B cell (primary cell): Measurements from ENCODE around the gene RAD23B. TPM values are rescaled to one million over a fixed set of nuclear protein-coding genes. Genes with fewer than 3 reads are reported as not detected.

Experiments used
- ATAC-seq: fragments of 200-7000 bp; cut with Tn5 transposase; one replicate; pipeline ENCODE4 v1.10.0; 2021; ENCODE audit warnings: low read depth, mild to moderate bottlenecking, moderate number of reproducible peaks, moderate library complexity
- CTCF ChIA-PET: fragments of 350-600 bp; sonication (Branson Sonifier 250); formaldehyde crosslinking; loops from one replicate; lab custom pipeline; 2021; ENCODE audit warnings: antibody characterized with exemption, inconsistent platforms; lab: Charles Lee
- POLR2A ChIA-PET: fragments of 350-600 bp; sonication (Branson Sonifier 250); formaldehyde crosslinking; loops from one replicate; lab custom pipeline; 2021; ENCODE audit warnings: antibody characterized with exemption; lab: Charles Lee
- DNase-seq: peaks from one replicate; pipeline ENCODE4 v3.0.0; 2013
- H2AFZ ChIP-seq: 2 replicates; pipeline ENCODE4 v1.6.1; 2012; ENCODE audit warnings: mild to moderate bottlenecking, low read depth, low read length; ENCODE audit not compliant: insufficient read depth, poor library complexity, severe bottlenecking
- H3K27ac ChIP-seq, 2 donors: 1 replicate in 1 of 2; 2 replicates in 1 of 2; pipeline ENCODE4 v1.5.1; 2012 to 2013; ENCODE audit warnings: low read length in 2 of 2, mild to moderate bottlenecking in 2 of 2, moderate library complexity in 1 of 2
- H3K27me3 ChIP-seq, 4 experiments: fragments of 200-600 bp in 1 of 4; sonication (generic) in 1 of 4; replicated peaks in 1 of 4; 1 replicate in 2 of 4; 2 replicates in 2 of 4; pipeline versions ENCODE4 v1.6.1 to v1.7.0; 2013 to 2016; ENCODE audit warnings: low read length in 3 of 4, mild to moderate bottlenecking in 2 of 4, mixed read lengths in 1 of 4, moderate library complexity in 1 of 4; ENCODE audit not compliant: insufficient read depth in 4 of 4, control insufficient read depth in 3 of 4; ENCODE audit errors: control extremely low read depth in 1 of 4
- H3K36me3 ChIP-seq, 2 experiments: replicated peaks in 1 of 2; 1 replicate in 1 of 2; 2 replicates in 1 of 2; pipeline versions ENCODE4 v1.6.1 to v1.7.1; 2013; ENCODE audit warnings: low read length in 1 of 2; ENCODE audit not compliant: insufficient read depth in 2 of 2, control insufficient read depth in 1 of 2; ENCODE audit errors: control extremely low read depth in 1 of 2, extremely low read depth in 1 of 2
- H3K4me1 ChIP-seq, 2 donors: fragments of 200-600 bp in 1 of 2; sonication (generic) in 1 of 2; 1 replicate in 1 of 2; 2 replicates in 1 of 2; pipeline versions ENCODE4 v1.5.1 to v1.6.1; 2013 to 2017; ENCODE audit warnings: low read length in 2 of 2; ENCODE audit not compliant: control insufficient read depth in 2 of 2, insufficient read depth in 2 of 2
- H3K4me2 ChIP-seq: replicated peaks from 2 replicates; pipeline ENCODE3; 2012; ENCODE audit warnings: mild to moderate bottlenecking, low read depth, low read length; ENCODE audit not compliant: poor library complexity, severe bottlenecking
- H3K4me3 ChIP-seq, 5 experiments: fragments of 200-600 bp in 1 of 5; sonication (generic) in 1 of 5; 1 replicate in 3 of 5; 2 replicates in 2 of 5; pipeline versions ENCODE4 v1.5.1 to v1.7.0; 2011 to 2016; ENCODE audit warnings: low read length in 4 of 5, mild to moderate bottlenecking in 4 of 5, low read depth in 2 of 5, control low read depth in 1 of 5, moderate library complexity in 1 of 5; ENCODE audit not compliant: insufficient read depth in 1 of 5; ENCODE audit errors: control extremely low read depth in 1 of 5, extremely low read depth in 1 of 5
- H3K79me2 ChIP-seq: fragments of 200-600 bp; sonication (generic); one replicate; pipeline ENCODE4 v1.6.0; 2016; ENCODE audit warnings: low read length; ENCODE audit not compliant: control insufficient read depth, insufficient read depth
- H3K9ac ChIP-seq: fragments of 200-600 bp; sonication (generic); 2 replicates; pipeline ENCODE4 v1.6.1; 2017; ENCODE audit warnings: mild to moderate bottlenecking, low read length, moderate library complexity
- H3K9me3 ChIP-seq, 3 donors: one replicate each; pipeline versions ENCODE4 v1.6.1 to v1.7.1; 2013; ENCODE audit warnings: low read length in 2 of 3; ENCODE audit not compliant: control insufficient read depth in 2 of 3, insufficient read depth in 1 of 3; ENCODE audit errors: control extremely low read depth in 1 of 3
- H4K20me1 ChIP-seq: 2 replicates; pipeline ENCODE4 v1.6.0; 2012; ENCODE audit warnings: mild to moderate bottlenecking, low read length; ENCODE audit not compliant: insufficient read depth, control insufficient read depth, poor library complexity, severe bottlenecking
- H3K27ac Mint-ChIP-seq: one replicate; pipeline ENCODE4 v1.8.0; 2021; ENCODE audit warnings: mixed read lengths
- H3K27me3 Mint-ChIP-seq: one replicate; pipeline ENCODE4 v1.8.0; 2021; ENCODE audit warnings: mixed read lengths
- H3K4me1 Mint-ChIP-seq: one replicate; pipeline ENCODE4 v1.8.0; 2021; ENCODE audit warnings: mixed read lengths
- H3K4me3 Mint-ChIP-seq: one replicate; pipeline ENCODE4 v1.8.0; 2021; ENCODE audit warnings: mixed read lengths
- H3K9me3 Mint-ChIP-seq: one replicate; pipeline ENCODE4 v1.8.0; 2022; ENCODE audit warnings: mixed read lengths; ENCODE audit not compliant: insufficient read depth
- CTCF ChIP-seq: fragments of 200-600 bp; IDR thresholded peaks from one replicate; pipeline ENCODE4 v1.8.0; 2022; ENCODE audit warnings: antibody characterized with exemption, mild to moderate bottlenecking
- EZH2 ChIP-seq: IDR thresholded peaks from 2 replicates; pipeline ENCODE4 v1.6.1; 2012; ENCODE audit warnings: borderline replicate concordance, low read depth, mild to moderate bottlenecking, moderate library complexity, low read length; ENCODE audit not compliant: insufficient read depth, poor library complexity, severe bottlenecking
- WGBS: methylation state at CpG from one replicate; pipeline ENCODE4 v1.1.5; 2013; ENCODE audit warnings: missing lambda C conversion rate; ENCODE audit not compliant: insufficient coverage; 5-methylcytosine and 5-hydroxymethylcytosine counted together
- intact Hi-C: fragments of 100-400 bp; cut with micrococcal nuclease; formaldehyde crosslinking; loops from one replicate; pipeline ENCODE4 v1.10.0; 2022
- polyA plus RNA-seq: library from polyadenylated mRNA; depleted of rRNA; stranded (reverse); fragments of >200 nt; gene quantifications from 2 replicates; pipeline ENCODE4 v1.2.3, GENCODE V29; 2012
- total RNA-seq, 2 donors: library from RNA; stranded (reverse); fragments of 120-200 nt in 1 of 2; gene quantifications; 1 replicate in 1 of 2; 2 replicates in 1 of 2; pipeline versions ENCODE4 v1.2.3 to v1.2.4, GENCODE V29; 2013 to 2022

Gene RAD23B
- total and polyA plus RNA-seq, 2 donors (not counting 1 experiment from before 2014, with no cell fraction given): 36.8 to 78.2 TPM

DNA sequence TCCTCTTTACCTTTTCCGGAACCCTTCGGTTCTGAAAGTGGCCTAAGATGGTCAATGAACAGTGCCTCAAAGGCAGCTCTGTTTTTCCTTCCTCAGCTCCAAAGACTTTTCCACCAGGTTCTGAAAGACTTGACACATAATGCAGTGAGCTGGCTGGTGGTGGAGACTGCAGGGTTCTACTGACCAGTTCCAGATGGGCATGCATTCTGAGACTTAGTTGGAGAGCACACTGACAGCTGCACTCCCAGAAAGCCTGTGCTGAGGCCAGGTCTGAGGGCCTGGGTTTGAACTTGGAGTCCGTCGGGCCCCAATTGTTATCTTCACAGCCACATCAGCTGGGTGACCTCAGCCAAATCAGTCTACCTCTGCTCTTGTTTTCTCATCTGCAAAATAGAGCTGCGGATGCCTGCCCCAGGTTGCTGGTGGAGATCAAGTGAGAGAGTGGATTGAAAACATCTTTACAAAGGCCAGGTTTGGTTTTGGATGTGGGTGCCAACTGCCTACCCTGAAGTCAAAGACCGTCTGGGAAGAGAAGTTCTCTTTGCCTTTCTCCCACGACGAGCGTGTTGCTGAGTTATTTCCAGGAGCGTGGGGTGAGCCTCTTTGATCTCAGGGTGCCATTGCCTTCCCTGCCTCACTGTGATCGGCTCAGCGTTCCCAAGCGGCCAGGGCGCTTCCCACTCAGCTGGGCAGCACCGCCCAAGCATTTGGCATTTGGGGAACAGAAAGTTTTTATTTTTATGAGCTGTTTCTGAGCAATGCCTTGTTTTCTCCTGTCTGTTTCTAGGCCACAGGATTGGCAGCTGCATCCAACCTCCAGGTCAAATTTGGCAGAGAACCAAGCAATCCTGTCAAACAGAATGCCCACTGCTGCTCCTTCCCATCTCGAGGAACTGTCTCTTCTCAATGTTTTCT, 54.9 kb downstream of the RAD23B start:
- ChIA-PET POLR2A (no interaction called here), CTCF (interaction anchor here (0.7 to 10.4 kb wide), 3 partner anchors 10 to 101 kb away, joined by 3 to 336 read pairs (median 5); no protein-coding TSS in a partner anchor)
- Histone ChIP-seq H3K9ac (no peak overlapping the region), H3K36me3 (peaks cover 0 to 15% of the 10 kb centered on the region in 2 experiments), H2AFZ (no peak overlapping the region), H3K79me2 (no peaks in the 10 kb centered on the region), H4K20me1 (no peaks in the 10 kb centered on the region), H3K27ac (no peak overlapping the region), H3K4me1 (peaks cover 3 to 8% of the 10 kb centered on the region in 2 donors), H3K4me2 (no peak overlapping the region), H3K9me3 (no peaks in the 10 kb centered on the region), H3K27me3 (no peaks in the 10 kb centered on the region), H3K4me3 (no peak overlapping the region)
- Mint-ChIP-seq H3K9me3 (no peaks in the 10 kb centered on the region), H3K4me1 (peaks cover 8% of the 10 kb centered on the region), H3K27ac (peak overlapping the region; percentile 39), H3K4me3 (no peak overlapping the region), H3K27me3 (no peaks in the 10 kb centered on the region)
- ATAC-seq (no peak), DNase-seq (no peak)
- no peak for TF ChIP-seq EZH2
- TF ChIP-seq CTCF: no peak
- WGBS: 88% methylated on average over 12 of the region's 16 CpGs
- intact Hi-C loops: no loop called here
